Measurements from ENCODE around the gene MRPL2.
"Not testable (repeated sequence)": the region's sequence is repeated elsewhere in the genome, so short reads cannot be mapped to it uniquely, and the experiment has no call there.

Gene MRPL2

DNA sequence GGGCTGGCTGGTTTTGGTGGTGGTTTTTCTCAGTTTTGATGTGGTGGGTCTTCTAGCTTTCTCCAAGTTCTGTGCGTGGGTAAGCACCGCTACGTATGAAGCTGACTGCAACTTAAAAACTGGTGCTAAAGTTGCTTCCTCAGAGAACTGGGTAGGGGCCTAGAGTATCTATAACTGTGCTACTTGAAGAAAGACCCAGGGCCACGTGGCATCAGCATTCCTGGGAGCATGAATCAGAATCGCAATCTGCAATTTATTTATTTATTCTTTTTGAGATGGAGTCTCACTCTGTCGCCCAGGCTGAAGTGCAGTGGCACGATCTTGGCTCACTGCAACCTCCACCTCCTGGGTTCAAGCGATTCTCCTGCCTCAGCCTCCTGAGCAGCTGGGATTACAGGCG is 22.7 kb upstream of the MRPL2 start:
- DNase-seq: not testable (repeated sequence)

DNA sequence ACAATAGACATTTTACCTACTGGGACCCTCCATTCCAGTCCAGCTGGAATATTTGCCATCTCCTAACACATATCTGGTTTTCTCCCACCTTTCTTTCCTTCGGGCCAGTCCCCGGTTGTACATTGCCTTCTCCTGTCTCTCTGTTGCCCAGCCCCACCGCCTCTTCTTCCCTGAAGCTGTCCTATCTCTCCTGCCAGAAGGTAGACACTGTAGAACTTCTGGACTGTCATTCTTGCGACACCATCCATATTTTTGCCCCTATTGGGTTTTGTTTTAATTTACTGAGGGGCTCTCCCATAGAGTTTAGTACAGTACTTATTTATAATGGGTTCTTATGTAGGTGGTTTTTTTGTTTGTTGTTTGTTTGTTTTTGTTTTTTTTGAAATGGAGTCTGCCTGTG is 21.8 kb upstream of the MRPL2 start:
- no peak for DNase-seq

DNA sequence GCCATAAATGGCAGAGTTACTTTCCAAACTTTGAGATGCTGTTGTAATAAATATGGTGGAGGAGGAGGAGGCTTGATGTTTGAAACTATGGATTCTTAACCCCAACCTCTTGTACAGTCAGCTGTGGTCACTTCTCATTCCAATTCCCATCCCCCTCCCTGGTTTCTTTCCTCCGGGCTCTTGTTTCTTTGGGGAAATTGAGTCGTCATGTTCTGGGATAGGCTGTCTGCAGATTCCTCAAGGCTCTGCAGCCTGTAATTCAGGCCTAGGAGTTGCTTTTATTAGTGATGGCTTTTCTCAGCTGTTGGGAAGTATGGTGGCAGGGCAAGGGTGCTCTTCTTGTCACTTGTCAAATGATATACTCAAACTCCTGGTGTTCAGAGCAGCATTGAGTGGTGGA is 19.5 kb upstream of the MRPL2 start:
- DNase-seq: no peak

DNA sequence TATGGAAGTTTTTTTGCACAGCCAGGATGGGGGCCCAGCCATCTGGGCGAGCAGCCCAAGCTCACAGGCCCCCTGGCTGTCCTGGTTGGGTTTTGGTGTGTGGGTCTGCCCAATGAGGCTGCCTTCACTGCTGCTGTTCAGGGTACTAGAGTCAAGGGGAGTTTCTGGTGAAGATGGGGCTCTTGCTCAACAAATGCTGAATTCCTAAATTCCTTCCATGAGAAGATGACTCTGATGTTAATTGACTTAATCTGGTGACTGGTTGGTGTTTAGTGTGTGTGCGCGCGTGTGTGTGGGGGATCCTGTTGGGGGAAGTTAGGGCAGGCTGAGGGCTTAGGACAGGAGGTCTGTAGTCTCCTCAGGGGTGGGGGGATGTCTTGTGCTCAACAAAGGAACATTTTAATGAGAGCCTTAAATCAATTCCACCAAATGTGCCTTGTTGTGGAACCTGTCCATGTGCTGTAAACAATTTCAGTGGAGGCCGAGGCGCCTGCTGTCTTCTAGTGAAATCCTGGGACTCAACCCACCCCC is 18.8 kb upstream of the MRPL2 start:
- no peak for DNase-seq

DNA sequence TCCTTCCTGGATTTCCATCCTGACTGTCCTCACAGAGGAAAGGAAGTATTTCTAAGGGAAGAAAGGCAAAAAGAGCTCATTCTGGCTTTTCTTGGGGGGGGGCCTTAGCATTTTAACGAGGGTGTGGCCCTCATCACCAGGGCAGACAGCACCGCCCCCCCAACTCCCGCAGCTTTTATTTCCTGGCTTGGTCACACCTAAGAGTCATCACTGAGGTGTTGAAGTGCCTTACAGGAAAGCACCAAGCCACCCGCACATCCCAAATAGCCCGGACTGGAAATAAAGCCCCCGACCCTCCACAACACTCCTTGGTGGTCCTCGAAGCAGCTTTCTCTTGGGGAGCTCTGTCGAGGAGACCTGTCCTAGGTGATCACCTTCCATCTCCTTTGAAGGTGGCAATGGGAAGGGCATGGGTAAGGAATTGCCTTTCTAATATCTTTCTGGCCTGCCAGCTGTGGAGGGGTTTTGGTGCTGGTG is 18.1 kb upstream of the MRPL2 start:
- DNase-seq: no peak

DNA sequence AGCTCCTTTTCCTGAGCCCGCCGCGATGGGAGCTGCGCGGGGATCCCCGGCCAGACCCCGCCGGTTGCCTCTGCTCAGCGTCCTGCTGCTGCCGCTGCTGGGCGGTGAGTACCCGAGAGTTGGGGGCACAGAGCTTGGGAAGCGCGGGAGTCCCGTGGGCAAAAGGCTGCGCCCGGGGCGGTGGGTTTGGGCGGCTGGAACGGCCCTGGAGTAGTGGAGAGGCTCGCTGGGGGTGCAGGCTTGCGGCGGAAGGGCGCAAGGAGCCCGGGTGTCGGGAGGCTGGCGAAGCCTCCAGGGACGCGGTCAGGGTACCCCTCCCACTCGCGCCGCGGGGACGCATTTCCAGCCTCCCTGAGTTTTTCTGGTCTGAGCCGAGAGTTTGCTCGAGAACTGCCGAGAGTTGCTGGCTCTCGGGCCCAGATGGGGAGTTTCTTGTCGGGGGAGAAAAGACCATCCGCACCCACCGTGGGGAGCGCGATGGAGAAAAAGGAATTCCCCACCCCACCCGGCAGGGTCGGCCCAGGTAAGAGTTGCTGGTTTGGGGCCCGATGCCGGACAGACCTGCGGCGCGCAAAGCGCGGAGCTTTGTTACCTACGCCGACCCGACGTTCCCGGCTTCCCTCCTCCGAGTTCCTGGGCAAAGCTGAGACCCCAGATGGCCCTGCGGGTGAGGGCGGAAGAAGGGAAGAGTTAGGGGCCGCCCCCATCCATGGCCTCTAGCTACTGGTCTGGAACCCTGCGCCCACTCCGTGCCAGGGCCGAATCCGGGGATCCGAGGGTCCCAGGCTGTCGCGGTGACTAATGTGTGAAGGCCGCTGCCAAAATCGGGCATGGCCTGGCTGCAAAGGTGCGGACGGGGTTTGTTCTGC is 17.5 kb upstream of the MRPL2 start:
- no peak for DNase-seq

DNA sequence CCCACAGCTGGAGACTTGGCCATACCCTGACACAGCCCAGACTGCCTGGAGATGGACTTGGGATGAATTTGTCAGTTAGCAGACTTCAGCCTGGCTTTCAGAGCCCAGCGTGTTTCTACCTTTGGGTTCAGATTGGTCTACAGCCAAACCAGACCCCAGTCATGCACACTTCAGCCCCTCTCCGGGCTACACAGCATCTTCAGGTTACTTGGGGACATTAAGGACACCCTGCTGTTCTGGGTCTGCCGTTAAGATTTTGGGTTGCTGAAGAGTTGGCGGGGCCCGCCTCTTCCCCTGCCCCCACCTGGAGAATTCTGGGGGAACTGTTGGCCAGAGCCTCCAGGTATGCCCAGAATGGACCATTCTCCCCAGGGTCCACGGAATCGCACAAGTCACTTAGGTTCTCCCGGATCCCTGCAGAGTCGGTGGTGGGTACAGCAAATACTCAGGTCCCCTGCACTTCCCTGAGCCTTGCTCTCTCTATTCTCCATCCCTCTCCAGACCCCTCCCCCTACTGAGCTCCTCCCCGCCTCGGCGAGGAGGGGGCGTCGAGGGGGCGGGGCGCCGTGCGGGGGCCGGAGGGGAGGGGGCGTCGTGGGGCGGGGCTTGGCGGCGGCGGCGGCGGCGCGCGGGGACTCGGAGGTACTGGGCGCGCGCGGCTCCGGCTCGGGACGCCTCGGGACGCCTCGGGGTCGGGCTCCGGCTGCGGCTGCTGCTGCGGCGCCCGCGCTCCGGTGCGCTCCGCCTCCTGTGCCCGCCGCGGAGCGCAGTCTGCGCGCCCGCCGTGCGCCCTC is 16.6 kb upstream of the MRPL2 start, which contains the start of gene PTK7:
Gene PTK7 (plus strand): TSS at position 645 of the 794 bp plus-strand sequence. CDS start 175 bp downstream, outside the sequence.
- DNase-seq: no peak

DNA sequence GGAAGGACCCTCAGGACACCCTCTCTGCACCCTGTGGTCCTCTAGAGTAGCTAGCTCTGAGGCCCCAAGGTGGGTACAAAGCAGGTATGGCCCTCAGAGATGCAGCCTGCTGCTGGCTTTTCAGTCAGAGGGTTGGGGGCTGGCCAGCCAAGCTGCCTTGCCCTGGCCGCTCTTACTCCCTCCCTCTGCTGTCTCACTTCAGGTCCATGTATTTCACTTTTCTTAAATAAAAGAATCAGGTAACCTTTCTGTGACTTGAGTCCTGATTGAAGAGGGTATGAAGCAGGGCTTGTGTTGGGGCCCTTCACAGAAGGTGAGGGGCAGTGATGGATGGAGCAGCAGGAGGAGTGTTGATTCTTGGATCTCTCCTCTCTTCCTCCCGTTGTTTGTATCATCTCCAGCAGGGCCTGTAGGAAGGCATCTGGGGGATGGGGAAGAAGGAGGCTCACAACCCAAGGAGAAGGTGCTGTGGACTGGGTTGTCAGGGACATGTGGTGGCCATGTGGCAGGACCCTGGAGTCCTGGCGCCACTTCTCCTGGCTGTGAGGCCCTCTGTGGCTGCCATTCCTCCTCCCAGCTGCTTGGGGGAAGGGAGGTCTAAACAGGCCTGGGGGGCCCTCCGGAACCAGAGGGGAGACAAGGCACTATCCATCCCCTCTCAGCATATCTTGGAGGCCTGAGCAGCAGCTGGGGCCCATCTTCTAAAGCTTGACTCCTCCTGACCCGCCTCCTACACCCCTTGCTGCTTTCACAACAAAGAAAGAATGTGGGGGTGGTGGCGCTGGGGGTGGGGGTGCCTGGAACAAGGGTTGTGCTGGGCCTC is 15.8 kb upstream of the MRPL2 start:
- DNase-seq: no peak

DNA sequence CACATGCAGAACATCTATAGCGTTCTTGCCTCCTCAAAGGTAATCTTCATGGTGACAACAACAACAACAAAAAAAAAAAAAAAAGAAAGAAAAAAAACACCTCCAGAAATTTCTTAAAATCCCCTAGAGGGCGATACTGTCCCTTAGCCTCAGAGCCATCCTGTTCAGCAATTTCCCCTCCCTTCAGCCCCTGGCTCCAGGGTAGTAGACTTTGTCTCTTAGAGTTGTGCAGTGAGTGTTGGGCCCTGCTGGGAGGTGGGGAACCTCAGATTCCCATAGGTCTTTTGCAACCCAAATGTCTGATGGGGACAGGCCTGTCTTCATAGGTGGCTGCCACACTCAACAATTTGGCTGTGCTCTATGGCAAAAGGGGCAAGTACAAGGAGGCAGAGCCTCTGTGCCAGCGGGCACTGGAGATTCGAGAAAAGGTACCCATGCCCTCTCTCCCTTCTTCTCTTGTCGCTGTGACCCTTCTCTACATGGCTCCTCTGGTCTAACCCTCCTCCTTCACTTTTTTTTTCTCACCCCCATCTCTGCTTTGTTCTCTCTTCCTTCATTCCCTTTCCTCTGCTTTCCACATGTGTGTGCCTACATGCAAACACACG is 10.9 kb upstream of the MRPL2 start:
- peak; percentile 74 to 76 for DNase-seq

DNA sequence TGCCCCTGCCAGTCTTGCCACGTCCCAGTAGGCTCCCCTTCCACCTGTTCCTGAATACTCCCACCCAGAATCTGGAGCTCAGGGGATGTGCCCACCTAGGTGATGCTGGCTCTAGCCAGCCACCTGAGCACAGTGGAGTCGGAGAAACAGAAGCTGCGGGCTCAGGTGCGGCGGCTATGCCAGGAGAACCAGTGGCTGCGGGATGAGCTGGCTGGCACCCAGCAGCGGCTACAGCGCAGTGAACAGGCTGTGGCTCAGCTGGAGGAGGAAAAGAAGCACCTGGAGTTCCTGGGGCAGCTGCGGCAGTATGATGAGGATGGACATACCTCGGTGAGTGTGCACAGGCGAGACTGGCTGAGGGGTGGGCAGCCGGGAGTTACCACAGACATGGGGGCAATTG is 3.6 kb upstream of the MRPL2 start:
- DNase-seq: no peak

DNA sequence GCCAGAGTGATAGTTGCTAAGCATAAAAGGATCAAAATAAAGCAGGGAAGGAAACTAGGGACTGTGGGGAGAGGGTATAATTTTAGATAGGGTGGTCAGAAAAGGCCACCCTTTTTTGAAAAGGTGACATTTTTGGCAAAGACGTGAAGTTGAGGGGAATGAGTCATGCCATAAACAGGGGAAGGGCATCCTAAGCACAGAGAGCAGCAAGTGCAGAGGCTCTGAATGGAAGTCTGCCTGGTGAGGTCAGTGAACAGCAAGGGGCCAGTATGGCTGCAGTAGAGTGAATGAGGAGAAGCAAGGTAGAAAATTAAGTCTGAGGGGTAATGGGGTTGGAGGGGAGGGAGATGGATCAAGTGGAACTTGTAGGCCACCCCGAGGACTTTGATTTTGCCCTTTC is 2.6 kb upstream of the MRPL2 start:
- no peak for DNase-seq

DNA sequence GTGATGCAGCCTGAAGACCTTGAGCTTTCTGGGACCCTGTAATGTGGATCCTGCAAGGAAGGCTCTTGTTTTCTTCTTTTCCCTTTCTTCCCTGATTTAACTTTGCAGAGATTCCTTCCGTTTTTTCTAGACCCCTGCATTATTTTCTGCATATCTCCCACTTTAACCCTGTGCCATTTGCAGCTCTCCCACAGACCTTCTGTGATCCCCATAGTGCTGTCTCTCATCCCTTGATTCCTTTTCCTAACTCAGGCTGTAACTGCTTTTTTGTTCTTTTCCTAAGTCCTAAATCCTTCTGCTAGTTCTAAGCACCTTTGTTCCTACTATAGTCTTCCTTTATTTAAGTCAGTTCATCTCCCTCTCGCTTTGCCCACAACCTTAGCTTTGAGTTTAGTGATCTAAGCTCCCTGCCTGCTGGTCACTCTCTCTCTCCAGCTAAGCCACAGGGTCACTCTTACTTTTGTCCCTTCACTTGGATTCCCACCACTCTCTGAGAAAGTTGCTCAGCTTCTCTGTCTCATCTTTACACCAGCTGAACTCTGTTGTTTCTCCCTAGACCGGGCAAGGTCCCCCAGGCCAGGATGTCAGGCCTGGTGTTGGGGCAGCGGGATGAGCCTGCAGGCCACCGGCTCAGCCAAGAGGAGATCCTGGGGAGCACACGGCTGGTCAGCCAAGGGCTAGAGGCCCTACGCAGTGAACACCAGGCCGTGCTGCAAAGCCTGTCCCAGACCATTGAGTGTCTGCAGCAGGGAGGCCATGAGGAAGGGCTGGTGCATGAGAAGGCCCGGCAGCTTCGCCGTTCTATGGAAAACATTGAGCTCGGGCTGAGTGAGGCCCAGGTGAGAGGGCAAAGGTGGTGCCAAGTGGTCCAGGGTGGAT is 1.8 kb upstream of the MRPL2 start:
- DNase-seq: no peak

DNA sequence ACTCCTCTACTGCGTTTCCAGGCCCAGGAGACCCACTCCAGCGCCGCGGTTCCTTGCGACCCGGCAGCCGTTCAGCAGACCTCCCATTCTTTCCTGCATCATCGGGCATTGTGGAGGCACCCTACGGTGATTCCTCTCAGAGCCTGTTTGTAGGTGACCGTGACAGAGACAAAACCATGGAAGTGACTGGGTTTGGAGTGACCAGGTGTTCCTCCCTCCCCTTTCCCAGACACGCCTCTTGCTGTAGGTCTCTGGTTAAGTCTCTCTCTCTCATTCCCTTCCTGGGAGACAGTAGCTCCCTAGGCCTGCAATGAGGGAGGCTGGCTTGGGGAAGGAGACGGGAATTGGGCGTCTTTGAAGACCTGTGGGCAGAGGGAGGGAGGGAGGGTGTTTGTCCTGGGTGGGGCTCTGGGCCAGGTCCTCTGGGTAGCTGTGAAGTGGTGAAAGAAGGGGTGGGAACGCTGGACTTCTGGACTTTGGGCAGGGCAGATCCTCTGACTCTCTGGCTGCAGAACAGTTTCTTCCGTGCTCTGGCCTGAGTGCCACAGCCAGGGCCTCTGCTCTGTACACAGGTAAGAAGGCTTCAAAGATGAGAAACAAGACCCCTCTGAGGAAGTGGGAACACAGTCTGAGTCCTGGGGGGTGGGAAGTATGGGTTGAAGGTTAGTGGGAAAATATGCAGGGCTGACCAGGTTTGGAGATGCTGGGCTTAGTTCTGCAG is 960 bp upstream of the MRPL2 start:
- DNase-seq: no peak

DNA sequence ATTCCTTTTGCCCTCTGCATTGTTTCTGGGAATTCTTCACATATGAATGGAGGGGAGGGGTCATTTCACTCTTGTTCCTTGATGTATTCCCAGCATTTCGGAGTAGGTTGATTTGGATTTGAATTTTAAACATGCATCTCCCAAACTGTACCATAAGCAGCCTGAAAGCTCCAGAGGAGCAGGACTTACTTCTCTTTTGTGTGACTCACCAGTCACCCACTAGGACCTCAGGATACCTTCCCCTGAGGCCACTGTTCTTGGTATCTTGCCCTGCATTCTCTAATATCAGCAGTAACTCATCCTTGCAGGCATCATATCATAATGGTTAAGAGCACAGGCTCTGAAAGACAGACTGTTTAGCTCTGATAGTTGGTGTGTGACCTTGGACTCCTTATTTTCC is 703 bp downstream of the MRPL2 start:
- DNase-seq: no peak

DNA sequence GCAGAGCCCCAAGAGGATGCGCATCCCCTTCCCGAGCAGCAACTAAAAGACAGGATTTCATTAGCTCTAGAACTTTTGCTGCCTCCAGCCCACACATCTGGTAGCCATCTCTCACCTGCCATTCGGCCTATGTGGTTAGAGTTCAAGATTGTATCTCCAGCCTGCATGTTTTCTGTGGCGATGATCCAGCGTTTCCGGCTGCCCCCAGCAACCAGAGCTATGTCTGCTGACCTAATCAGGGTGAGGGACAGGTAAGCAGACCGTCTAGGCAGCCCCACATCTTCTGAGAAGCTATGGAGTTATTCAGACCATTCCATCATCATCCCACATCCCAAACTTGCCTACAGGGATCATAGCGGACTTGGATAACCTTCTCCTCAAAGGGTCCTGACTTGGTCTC is 3.3 kb downstream of the MRPL2 start:
- no peak for DNase-seq

DNA sequence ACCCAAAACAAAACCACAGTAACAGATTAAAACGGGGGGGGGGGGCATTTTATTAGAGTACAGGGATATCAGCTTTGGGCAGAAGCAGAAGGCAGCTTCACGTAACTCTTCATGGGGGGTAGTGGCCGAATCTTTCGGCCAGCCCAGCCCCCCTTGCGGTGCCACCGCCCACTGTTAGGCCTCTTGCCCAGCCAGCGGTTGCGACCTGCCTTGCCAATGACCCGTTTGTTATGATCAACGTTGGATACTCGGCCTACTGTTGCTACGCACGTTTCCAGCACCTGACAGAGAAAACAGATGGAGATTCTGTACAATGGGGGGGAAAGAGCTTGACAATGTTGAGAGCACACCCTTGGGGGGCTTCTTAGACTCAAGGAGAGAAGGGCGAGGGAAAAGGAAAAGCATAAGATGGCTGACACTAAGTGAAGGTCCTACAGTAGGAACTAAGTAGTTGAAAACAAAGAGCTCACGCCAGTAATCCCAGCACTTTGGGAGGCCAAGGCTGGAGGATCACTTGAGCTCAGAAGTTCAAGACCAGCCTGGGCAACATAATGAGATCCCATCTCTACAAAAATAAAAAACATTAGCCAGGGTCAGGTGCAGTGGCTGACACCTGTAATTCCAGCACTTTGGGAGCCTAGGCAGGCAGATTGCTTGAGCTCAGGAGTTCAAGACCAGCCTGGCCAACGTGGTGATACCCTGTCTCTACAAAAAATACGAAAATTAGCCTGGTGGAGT is 4.9 kb downstream of the MRPL2 start:
- no peak for DNase-seq

DNA sequence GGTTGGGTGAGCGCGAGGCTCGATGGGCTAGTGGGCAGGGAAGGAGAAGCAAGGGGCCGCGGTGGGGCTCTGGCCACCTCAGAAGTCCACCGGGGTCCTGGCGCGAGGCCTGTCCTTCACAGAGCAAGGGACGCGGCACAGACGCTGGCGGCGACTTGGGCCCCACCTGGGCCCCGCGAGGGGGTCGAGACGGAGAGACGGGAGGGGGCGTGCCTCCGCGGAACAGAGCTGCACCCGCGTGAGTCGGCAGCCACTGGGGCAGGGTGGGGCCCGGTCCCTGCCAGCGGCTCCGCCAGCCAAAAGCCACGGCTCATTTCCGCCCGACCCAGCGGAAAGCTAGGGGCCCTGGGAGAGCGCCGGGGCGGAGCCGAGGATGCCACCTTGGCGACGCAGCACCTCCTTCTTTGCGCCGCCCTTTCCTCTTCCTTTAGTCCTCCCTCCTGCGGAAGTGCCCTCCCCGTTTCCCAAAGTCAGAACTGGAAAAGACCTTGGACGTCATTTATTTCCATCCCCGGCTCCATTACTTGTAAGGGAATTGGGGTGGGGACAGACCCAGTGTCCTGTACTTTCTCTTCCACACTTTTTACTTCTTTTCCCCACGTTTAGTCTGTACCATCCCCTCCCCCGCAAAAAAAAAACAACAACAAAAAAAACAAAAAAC is 5.6 kb downstream of the MRPL2 start, which contains the start of gene CUL7:
Gene CUL7 (minus strand): TSS at position 307 of the 661 bp plus-strand sequence. CDS start 1,063 bp downstream, outside the sequence.
- DNase-seq: peak; percentile 90 to 95

DNA sequence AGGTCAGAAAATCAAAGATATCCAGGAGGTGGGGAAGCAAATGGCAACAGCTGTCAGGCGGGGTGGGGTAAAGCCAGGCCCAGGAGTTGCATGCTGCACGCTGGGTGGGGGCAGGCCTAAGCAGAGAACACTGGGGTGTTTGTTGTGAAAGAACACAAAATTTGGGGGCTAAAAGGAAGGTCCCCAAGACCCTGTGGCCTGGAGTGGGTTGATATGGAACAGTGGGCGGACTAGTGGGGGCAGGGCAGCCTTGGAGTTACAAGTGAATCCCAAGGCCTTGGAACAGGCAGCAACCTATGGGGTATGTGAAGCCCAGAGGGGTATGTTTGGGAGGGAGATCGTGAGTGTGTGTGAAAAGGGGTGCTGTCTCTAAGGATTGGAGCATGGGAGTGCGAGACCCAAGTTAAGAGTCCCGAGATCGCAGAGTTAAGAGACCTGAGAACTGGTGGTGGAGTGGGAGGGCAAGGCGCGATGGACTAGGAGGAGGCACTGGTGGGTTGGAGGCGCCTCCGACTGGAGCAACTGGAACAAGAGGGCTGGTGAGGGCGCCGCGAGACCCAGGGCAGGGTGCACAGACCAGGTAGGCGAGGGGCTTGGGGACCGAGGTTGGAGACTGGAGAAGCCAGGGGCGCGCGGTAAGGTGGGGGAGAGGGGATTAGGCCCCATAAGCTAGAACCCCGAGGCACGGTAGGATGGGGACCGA is 6.2 kb downstream of the MRPL2 start:
- peak in 1 of 2 experiments; percentile 17 for DNase-seq
